Keratinocyte (primary cell): Measurements from ENCODE around the gene CPN2. TPM values are rescaled to one million over a fixed set of nuclear protein-coding genes. Genes with fewer than 3 reads are reported as not detected.

Source experiments
- DNase-seq: peaks from one replicate; pipeline ENCODE4 v3.0.0-alpha.2; 2011; ENCODE audit warnings: low read depth, missing footprints, low spot score
- FAIRE-seq: peaks from 2 replicates; lab custom pipeline; 2011; peaks lifted over from hg19 to GRCh38; lab: Jason Lieb, UNC
- H2AFZ ChIP-seq: 2 replicates; pipeline ENCODE4 v1.6.0; 2012; ENCODE audit warnings: low read length, control low read depth, inconsistent platforms; ENCODE audit not compliant: control insufficient read depth
- H3K27ac ChIP-seq: 2 replicates; pipeline ENCODE4 v1.5.1; 2011; ENCODE audit warnings: low read length; ENCODE audit not compliant: control insufficient read depth, insufficient read depth
- H3K27me3 ChIP-seq: 3 replicates; pipeline ENCODE4 v1.6.0; 2011; ENCODE audit warnings: low read length; ENCODE audit not compliant: control insufficient read depth, insufficient read depth; ENCODE audit errors: extremely low read depth
- H3K36me3 ChIP-seq, 2 experiments: 2 replicates in 1 of 2; 3 replicates in 1 of 2; pipeline ENCODE4 v1.5.1; 2011; ENCODE audit warnings: low read length in 2 of 2, mild to moderate bottlenecking in 1 of 2; ENCODE audit not compliant: control insufficient read depth in 2 of 2, insufficient read depth in 2 of 2; ENCODE audit errors: extremely low read depth in 1 of 2
- H3K4me1 ChIP-seq: 3 replicates; pipeline ENCODE4 v1.5.1; 2011; ENCODE audit warnings: low read length; ENCODE audit not compliant: control insufficient read depth, insufficient read depth; ENCODE audit errors: extremely low read depth
- H3K4me2 ChIP-seq: 3 replicates; pipeline ENCODE4 v1.6.0; 2011; ENCODE audit warnings: low read depth, low read length; ENCODE audit not compliant: control insufficient read depth, insufficient read depth; ENCODE audit errors: extremely low read depth
- H3K4me3 ChIP-seq, 3 experiments: fragments of 200-600 bp in 1 of 3; sonication (generic) in 1 of 3; 2 replicates in 2 of 3; 3 replicates in 1 of 3; pipeline ENCODE4 v1.5.1; 2011 to 2016; ENCODE audit warnings: low read length in 3 of 3, mild to moderate bottlenecking in 3 of 3, control low read depth in 2 of 3, inconsistent platforms in 1 of 3, low read depth in 1 of 3, mixed read lengths in 1 of 3, mixed run types in 1 of 3, moderate library complexity in 1 of 3; ENCODE audit not compliant: control insufficient read depth in 2 of 3, insufficient read depth in 2 of 3; ENCODE audit errors: extremely low read depth in 1 of 3
- H3K79me2 ChIP-seq: 2 replicates; pipeline ENCODE4 v1.6.0; 2012; ENCODE audit warnings: low read length; ENCODE audit not compliant: control insufficient read depth, insufficient read depth
- H3K9ac ChIP-seq: 3 replicates; pipeline ENCODE4 v1.6.0; 2011; ENCODE audit warnings: low read length; ENCODE audit not compliant: control insufficient read depth, insufficient read depth; ENCODE audit errors: extremely low read depth
- H3K9me1 ChIP-seq: 3 replicates; pipeline ENCODE4 v1.6.0; 2011; ENCODE audit warnings: low read length; ENCODE audit not compliant: control insufficient read depth, insufficient read depth; ENCODE audit errors: extremely low read depth
- H3K9me3 ChIP-seq: 2 replicates; pipeline ENCODE4 v1.5.1; 2012; ENCODE audit warnings: low read depth, low read length; ENCODE audit not compliant: control insufficient read depth
- H4K20me1 ChIP-seq: 3 replicates; pipeline ENCODE4 v1.6.0; 2011; ENCODE audit warnings: low read length; ENCODE audit not compliant: control insufficient read depth, insufficient read depth; ENCODE audit errors: extremely low read depth
- EZH2 ChIP-seq: IDR thresholded peaks from one replicate; pipeline ENCODE4 v1.6.1; 2012; ENCODE audit warnings: inconsistent platforms, mild to moderate bottlenecking, low read length, moderate library complexity
- dilution Hi-C: fragments of 300-500 bp; cut with MboI; formaldehyde crosslinking; loops from one replicate; pipeline ENCODE4 v1.7.0; 2020; ENCODE audit warnings: low sequenced_read_pairs; ENCODE audit not compliant: extremely low pct_ligation_motif_present
- polyA plus RNA-seq, 5 experiments: library from polyadenylated mRNA; depleted of rRNA in 3 of 5; stranded (reverse) in 3 of 5; stranded (forward) in 1 of 5; unstranded in 1 of 5; fragments of >200 nt; gene quantifications; 1 replicate in 1 of 5; 2 replicates in 3 of 5; 3 replicates in 1 of 5; pipeline versions ENCODE4 v1.2.1 to v1.2.3, GENCODE V29; 2011 to 2012; ENCODE audit warnings: missing spikeins in 2 of 5, low read depth in 1 of 5, low replicate concordance in 1 of 5
- TF ChIP-seq, protein P1 (sequence below), 3 experiments: IDR thresholded peaks in 1 of 3; conservative IDR thresholded peaks in 1 of 3; optimal IDR thresholded peaks in 1 of 3; 2 replicates in 2 of 3; 3 replicates in 1 of 3; pipeline versions ENCODE3 to v1.5.1; 2011; ENCODE audit warnings: low read length in 3 of 3, mild to moderate bottlenecking in 3 of 3, moderate library complexity in 2 of 3, control low read depth in 1 of 3, inconsistent platforms in 1 of 3; ENCODE audit not compliant: insufficient read depth in 2 of 3; ENCODE audit errors: extremely low read depth in 1 of 3

Gene CPN2
- polyA plus RNA-seq, 1 donor (not counting 4 experiments of a cell fraction or from before 2014, with no cell fraction given): not detected

DNA sequence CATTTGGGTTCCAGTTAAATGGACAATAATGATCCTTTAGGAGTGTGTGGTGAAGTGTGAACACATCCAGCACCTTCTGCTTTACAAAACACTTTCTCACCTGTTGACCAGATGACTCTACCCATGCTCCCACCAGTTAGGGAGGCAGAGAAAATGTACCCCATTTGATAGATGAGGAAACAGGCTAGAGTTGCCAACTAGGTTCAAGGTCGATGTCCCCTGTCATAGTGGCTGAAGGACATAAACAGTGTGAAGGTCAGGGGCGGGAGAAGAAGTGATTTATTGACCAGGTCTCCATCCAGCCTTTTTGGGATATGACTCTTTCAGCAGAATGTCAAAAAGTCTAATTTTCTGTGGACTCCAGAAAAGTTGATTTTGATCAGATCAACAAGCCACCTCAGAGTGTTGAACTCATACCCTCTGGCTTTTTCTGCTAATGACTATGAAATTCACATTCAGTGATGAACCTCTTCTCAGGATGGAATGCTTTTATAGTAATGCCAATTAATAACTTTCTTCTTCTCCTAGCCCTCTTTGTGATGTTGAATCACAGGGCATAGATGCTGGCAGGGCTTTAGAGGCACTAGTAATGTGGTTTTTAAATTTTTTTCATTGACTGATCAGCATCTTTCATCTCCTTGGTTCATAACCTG, 57.5 kb downstream of the CPN2 start:
- no peak for DNase-seq
- H2AFZ ChIP-seq: no peak overlapping the region
- no peak overlapping the region for H3K4me3 ChIP-seq
- H4K20me1 ChIP-seq: no peaks in the 10 kb centered on the region
- no peaks in the 10 kb centered on the region for H3K36me3 ChIP-seq
- no peak for FAIRE-seq
- H3K9ac ChIP-seq: no peak overlapping the region
- no peak overlapping the region for H3K27ac ChIP-seq
- H3K4me2 ChIP-seq: no peak overlapping the region
- dilution Hi-C loops: no loop called here
- no peaks in the 10 kb centered on the region for H3K27me3 ChIP-seq
- H3K79me2 ChIP-seq: no peaks in the 10 kb centered on the region
- no peak for TF ChIP-seq EZH2
- TF ChIP-seq, protein P1, sequence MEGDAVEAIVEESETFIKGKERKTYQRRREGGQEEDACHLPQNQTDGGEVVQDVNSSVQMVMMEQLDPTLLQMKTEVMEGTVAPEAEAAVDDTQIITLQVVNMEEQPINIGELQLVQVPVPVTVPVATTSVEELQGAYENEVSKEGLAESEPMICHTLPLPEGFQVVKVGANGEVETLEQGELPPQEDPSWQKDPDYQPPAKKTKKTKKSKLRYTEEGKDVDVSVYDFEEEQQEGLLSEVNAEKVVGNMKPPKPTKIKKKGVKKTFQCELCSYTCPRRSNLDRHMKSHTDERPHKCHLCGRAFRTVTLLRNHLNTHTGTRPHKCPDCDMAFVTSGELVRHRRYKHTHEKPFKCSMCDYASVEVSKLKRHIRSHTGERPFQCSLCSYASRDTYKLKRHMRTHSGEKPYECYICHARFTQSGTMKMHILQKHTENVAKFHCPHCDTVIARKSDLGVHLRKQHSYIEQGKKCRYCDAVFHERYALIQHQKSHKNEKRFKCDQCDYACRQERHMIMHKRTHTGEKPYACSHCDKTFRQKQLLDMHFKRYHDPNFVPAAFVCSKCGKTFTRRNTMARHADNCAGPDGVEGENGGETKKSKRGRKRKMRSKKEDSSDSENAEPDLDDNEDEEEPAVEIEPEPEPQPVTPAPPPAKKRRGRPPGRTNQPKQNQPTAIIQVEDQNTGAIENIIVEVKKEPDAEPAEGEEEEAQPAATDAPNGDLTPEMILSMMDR (optimal IDR thresholded peaks at IDR 0.05 in 1 of 3, IDR thresholded peaks at IDR 0.05 in 1 of 3, conservative IDR thresholded peaks at IDR 0.05 in 1 of 3; ENCODE audit: extremely low read depth in 1 of 3, insufficient read depth in 2 of 3, low read length in 3 of 3): no peak
- peaks cover 9% of the 10 kb centered on the region for H3K4me1 ChIP-seq
- no peaks in the 10 kb centered on the region for H3K9me1 ChIP-seq
- no peaks in the 10 kb centered on the region for H3K9me3 ChIP-seq

DNA sequence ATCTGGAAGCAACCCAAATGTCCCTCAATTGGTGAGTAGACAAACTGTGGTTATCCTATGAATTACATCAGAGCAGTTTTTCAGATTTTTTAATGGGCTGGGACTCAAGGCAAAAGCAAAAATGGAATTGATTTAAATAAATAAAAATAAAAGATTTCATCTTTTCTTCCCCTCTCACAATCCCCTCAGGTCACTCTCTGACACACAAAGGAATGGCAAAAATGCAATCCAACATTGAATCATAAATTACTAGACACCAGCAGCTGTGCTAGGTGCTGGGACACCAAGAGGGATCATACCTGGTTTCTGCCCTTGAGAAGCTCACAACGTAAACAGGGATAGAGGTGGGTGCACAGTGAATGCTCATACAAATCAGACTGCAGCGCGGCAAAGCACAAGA, 58.8 kb downstream of the CPN2 start:
- no peaks in the 10 kb centered on the region for H4K20me1 ChIP-seq
- H3K4me1 ChIP-seq: peaks cover 9% of the 10 kb centered on the region
- no peaks in the 10 kb centered on the region for H3K27me3 ChIP-seq
- H3K36me3 ChIP-seq: no peaks in the 10 kb centered on the region
- FAIRE-seq: no peak
- no peak for DNase-seq
- TF ChIP-seq, protein P1 (optimal IDR thresholded peaks at IDR 0.05 in 1 of 3, IDR thresholded peaks at IDR 0.05 in 1 of 3, conservative IDR thresholded peaks at IDR 0.05 in 1 of 3; ENCODE audit: extremely low read depth in 1 of 3, insufficient read depth in 2 of 3, low read length in 3 of 3): no peak
- no peak overlapping the region for H3K27ac ChIP-seq
- dilution Hi-C loops: no loop called here
- H3K9me1 ChIP-seq: no peaks in the 10 kb centered on the region
- no peaks in the 10 kb centered on the region for H3K79me2 ChIP-seq
- H3K9me3 ChIP-seq: no peaks in the 10 kb centered on the region
- H3K4me3 ChIP-seq: no peak overlapping the region
- H2AFZ ChIP-seq: no peak overlapping the region
- H3K9ac ChIP-seq: no peak overlapping the region
- no peak overlapping the region for H3K4me2 ChIP-seq

Other genes with a start within 250 kb of the CPN2 start
- 17.6 to 138 TPM (median 88.4 TPM) in 3 replicates for gene HES1, start 215.2 kb downstream of the CPN2 start, polyA plus RNA-seq
- not detected in 3 replicates for gene LRRC15, start 18.4 kb upstream of the CPN2 start, polyA plus RNA-seq
- 0.02 to 0.05 TPM (median 0.04 TPM) in 3 replicates for gene GP5, start 47.9 kb upstream of the CPN2 start, polyA plus RNA-seq
- gene ATP13A3, start 135.7 kb upstream of the CPN2 start, polyA plus RNA-seq: 55.9 to 103 TPM (median 85.5 TPM) in 3 replicates